ENCODE results near the gene ACOXL. TPM values are rescaled to one million over a fixed set of nuclear protein-coding genes. Genes with fewer than 3 reads are reported as not detected.

ACOXL gene
- total and polyA plus RNA-seq, 2 donors (not counting 3 experiments of a cell fraction or from before 2014, with no cell fraction given), result not detected

DNA sequence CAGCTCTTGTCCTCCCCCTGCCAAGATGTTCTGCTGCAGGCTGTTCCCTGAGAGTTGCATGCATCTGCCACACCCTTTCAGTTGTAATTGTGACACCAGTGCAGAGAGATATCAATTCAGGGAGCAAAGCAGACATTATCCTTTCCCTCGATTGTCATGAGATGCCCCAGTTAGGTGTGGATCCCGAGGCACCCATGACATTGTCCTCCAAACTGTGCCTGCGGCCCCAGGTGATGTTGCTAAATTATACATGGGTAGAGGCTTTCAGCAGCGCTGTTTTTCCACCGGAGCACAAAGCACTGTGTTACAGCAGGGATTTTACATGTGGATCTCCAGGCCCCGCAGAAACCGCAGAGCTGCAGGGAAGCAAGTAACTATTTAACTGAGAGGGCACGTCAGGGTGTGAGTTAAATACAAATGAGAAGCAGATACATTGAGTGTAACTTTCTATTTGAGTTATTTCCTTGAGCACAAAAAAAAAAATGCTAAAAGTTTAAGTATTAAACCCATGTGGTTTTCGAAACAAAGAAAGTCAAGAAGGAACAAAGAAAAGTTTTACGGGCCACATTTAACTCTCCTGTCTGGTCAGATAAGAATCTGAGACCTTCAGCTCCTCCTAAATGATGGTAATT, 298.0 kb downstream of the ACOXL start:
- Histone ChIP-seq H3K9ac (replicated peaks; ENCODE audit: extremely low read depth, insufficient read depth, low read length) (no peak overlapping the region), H3K4me2 (ENCODE audit: insufficient read depth, low read length) (no peak overlapping the region), H3K36me3 (ENCODE audit: control insufficient read depth in 2 of 2, extremely low read depth in 1 of 2, insufficient read depth in 2 of 2, low read length in 2 of 2) (no peaks in the 10 kb centered on the region), H3K9me1 (replicated peaks; ENCODE audit: control insufficient read depth, extremely low read depth, insufficient read depth, low read length) (no peaks in the 10 kb centered on the region), H3K9me3 (replicated peaks; ENCODE audit: control insufficient read depth, insufficient read depth, low read length) (no peaks in the 10 kb centered on the region), H3K27ac (ENCODE audit: insufficient read depth, low read depth, low read length) (no peak overlapping the region), H2AFZ (ENCODE audit: low read depth, low read length) (no peak overlapping the region), H3K4me3 (replicated peaks in 1 of 3; ENCODE audit: insufficient read depth in 1 of 3, low read depth in 1 of 3, low read length in 3 of 3) (no peak overlapping the region), H3K79me2 (ENCODE audit: control insufficient read depth, insufficient read depth, low read length) (no peaks in the 10 kb centered on the region), H3K27me3 (ENCODE audit: control insufficient read depth in 2 of 2, insufficient read depth in 2 of 2, low read length in 2 of 2) (peaks cover 19 to 29% of the 10 kb centered on the region in 2 experiments), H3K4me1 (ENCODE audit: control insufficient read depth, extremely low read depth, insufficient read depth, low read length) (no peaks in the 10 kb centered on the region), H4K20me1 (replicated peaks; ENCODE audit: control insufficient read depth, extremely low read depth, insufficient read depth, low read length) (no peaks in the 10 kb centered on the region)
- intact Hi-C loops (cut with micrococcal nuclease) (no loop called here), dilution Hi-C loops (cut with MboI; ENCODE audit: extremely low pct_ligation_motif_present, low sequenced_read_pairs) (no loop called here)
- no TSS peak for BruUV-seq (replicated peaks)
- DNase-seq (ENCODE audit: low read depth, low spot score) (no peak), FAIRE-seq (no peak)
- ChIA-PET CTCF (interaction anchor here (0.6 to 1.1 kb wide), 2 partner anchors 15 to 149 kb away, joined by 3 read pairs; no protein-coding TSS in a partner anchor), POLR2A (no interaction called here)
- TF ChIP-seq CTCF (IDR thresholded peaks at IDR 0.05; ENCODE audit: extremely low read depth in 1 of 2, insufficient read depth in 1 of 2, low read depth in 1 of 2, low read length in 2 of 2), result no peak
- TF ChIP-seq GATA2 (IDR thresholded peaks at IDR 0.05; ENCODE audit: insufficient read depth, insufficient read length, low read depth, low read length), result no peak

DNA sequence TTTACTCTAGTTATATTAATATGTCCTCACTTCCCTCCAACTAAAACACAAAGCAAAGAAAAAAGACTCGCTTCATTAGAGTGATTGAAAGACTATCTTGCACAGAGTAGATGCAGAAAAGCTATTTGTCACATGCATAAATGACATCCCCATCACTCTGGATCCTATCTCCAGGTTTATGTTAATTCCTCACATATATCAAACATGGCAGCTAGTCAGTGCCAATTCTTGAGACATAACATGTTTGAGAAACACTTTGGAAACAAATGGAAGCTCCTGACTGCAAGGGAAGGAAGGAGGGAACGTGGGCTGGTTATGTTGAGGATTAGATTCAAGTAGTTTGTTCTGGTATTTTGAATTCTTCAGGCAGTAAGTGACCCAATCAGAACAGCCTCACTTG, 298.6 kb downstream of the ACOXL start:
- no peak overlapping the region for H2AFZ ChIP-seq (ENCODE audit: low read depth, low read length)
- H3K4me1 ChIP-seq (ENCODE audit: control insufficient read depth, extremely low read depth, insufficient read depth, low read length), result no peaks in the 10 kb centered on the region
- dilution Hi-C loops (cut with MboI; ENCODE audit: extremely low pct_ligation_motif_present, low sequenced_read_pairs), result no loop called here
- FAIRE-seq, result no peak
- no TSS peak for BruUV-seq (replicated peaks)
- H3K36me3 ChIP-seq (ENCODE audit: control insufficient read depth in 2 of 2, extremely low read depth in 1 of 2, insufficient read depth in 2 of 2, low read length in 2 of 2), result no peaks in the 10 kb centered on the region
- H4K20me1 ChIP-seq (replicated peaks; ENCODE audit: control insufficient read depth, extremely low read depth, insufficient read depth, low read length), result no peaks in the 10 kb centered on the region
- H3K9ac ChIP-seq (replicated peaks; ENCODE audit: extremely low read depth, insufficient read depth, low read length), result no peak overlapping the region
- no peak for DNase-seq (ENCODE audit: low read depth, low spot score)
- H3K9me1 ChIP-seq (replicated peaks; ENCODE audit: control insufficient read depth, extremely low read depth, insufficient read depth, low read length), result no peaks in the 10 kb centered on the region
- POLR2A ChIA-PET, result no interaction called here
- intact Hi-C loops (cut with micrococcal nuclease), result no loop called here
- H3K4me3 ChIP-seq (replicated peaks in 1 of 3; ENCODE audit: insufficient read depth in 1 of 3, low read depth in 1 of 3, low read length in 3 of 3), result no peak overlapping the region
- H3K4me2 ChIP-seq (ENCODE audit: insufficient read depth, low read length), result no peak overlapping the region
- H3K27me3 ChIP-seq (ENCODE audit: control insufficient read depth in 2 of 2, insufficient read depth in 2 of 2, low read length in 2 of 2), result peaks cover 19 to 28% of the 10 kb centered on the region in 2 experiments
- no peaks in the 10 kb centered on the region for H3K79me2 ChIP-seq (ENCODE audit: control insufficient read depth, insufficient read depth, low read length)
- no peak overlapping the region for H3K27ac ChIP-seq (ENCODE audit: insufficient read depth, low read depth, low read length)
- TF ChIP-seq MYC (IDR thresholded peaks at IDR 0.05; ENCODE audit: low read depth, low read length), result no peak
- no peak for TF ChIP-seq GATA2 (IDR thresholded peaks at IDR 0.05; ENCODE audit: insufficient read depth, insufficient read length, low read depth, low read length)
- TF ChIP-seq FOS (IDR thresholded peaks at IDR 0.05; ENCODE audit: borderline replicate concordance, insufficient read depth, low read length), result no peak
- TF ChIP-seq POLR2AphosphoS5 (IDR thresholded peaks at IDR 0.05; ENCODE audit: insufficient read depth, low read depth, low read length), result no peak
- no peak for TF ChIP-seq POLR2A (IDR thresholded peaks at IDR 0.05; ENCODE audit: low read depth, low read length)
- no peak for TF ChIP-seq CTCF (IDR thresholded peaks at IDR 0.05; ENCODE audit: extremely low read depth in 1 of 2, insufficient read depth in 1 of 2, low read depth in 1 of 2, low read length in 2 of 2)
- TF ChIP-seq JUN (IDR thresholded peaks at IDR 0.05; ENCODE audit: borderline replicate concordance, insufficient read depth, insufficient read length, low read depth), result no peak
- TF ChIP-seq MAX (IDR thresholded peaks at IDR 0.05; ENCODE audit: insufficient read depth, insufficient read length), result no peak
- TF ChIP-seq EZH2 (IDR thresholded peaks at IDR 0.05; ENCODE audit: borderline replicate concordance, low read depth, low read length, severe bottlenecking), result no peak
- CTCF ChIA-PET, result interaction anchor here (1.1 kb wide), 1 partner anchor 16 kb away, joined by 3 read pairs; no protein-coding TSS in a partner anchor
- no peaks in the 10 kb centered on the region for H3K9me3 ChIP-seq (replicated peaks; ENCODE audit: control insufficient read depth, insufficient read depth, low read length)
